ENCODE results near the gene LUC7L2. TPM values are rescaled to one million over a fixed set of nuclear protein-coding genes. Genes with fewer than 3 reads are reported as not detected.
"Not testable (repeated sequence)": the region's sequence is repeated elsewhere in the genome, so short reads cannot be mapped to it uniquely, and the experiment has no call there.

The LUC7L2 gene
- total and polyA plus RNA-seq, 10 donors, result 34.0 to 105 (median 77.7) TPM

- Histone ChIP-seq H3K27me3 (replicated peaks in 1 of 7) (no peaks in the 10 kb centered on the region), H3K36me3 (no peaks in the 10 kb centered on the region), H3K4me1 (no peaks in the 10 kb centered on the region), H3K9me3 (no peaks in the 10 kb centered on the region), H3K4me3 (no peak overlapping the region), H3K27ac (no peak overlapping the region)
- 89 to 93% (median 91%) methylated on average over 4 of the region's 4 CpGs for WGBS, 5 donors
- no peak for DNase-seq
- TF ChIP-seq POLR2AphosphoS5 (IDR thresholded peaks at IDR 0.05), result no peak
- no peak for TF ChIP-seq CTCF (IDR thresholded peaks at IDR 0.05 in 8 of 11, conservative IDR thresholded peaks at IDR 0.05 in 3 of 11)
- TF ChIP-seq POLR2A (IDR thresholded peaks at IDR 0.05), result no peak
- intact Hi-C loops (cut with DNase I; ENCODE audit: low total_unique reads), result no loop called here
These were observed 96.1 kb downstream of the LUC7L2 start for GRCh38 chr7:139455789-139456188.

GRCh38 chr7:139456511-139456910 is 96.8 kb downstream of the LUC7L2 start:
- Histone ChIP-seq H3K9me3 (no peaks in the 10 kb centered on the region), H3K4me3 (no peak overlapping the region), H3K27ac (no peak overlapping the region), H3K27me3 (replicated peaks in 1 of 7) (no peaks in the 10 kb centered on the region), H3K36me3 (no peaks in the 10 kb centered on the region), H3K4me1 (no peaks in the 10 kb centered on the region)
- DNase-seq, result no peak
- WGBS, 5 donors, result 90 to 92% (median 91%) methylated on average over 8 of the region's 8 CpGs
- intact Hi-C loops (cut with DNase I; ENCODE audit: low total_unique reads), result no loop called here
- TF ChIP-seq CTCF (IDR thresholded peaks at IDR 0.05 in 8 of 11, conservative IDR thresholded peaks at IDR 0.05 in 3 of 11), result no peak

- intact Hi-C loops (cut with DNase I; ENCODE audit: low total_unique reads), result no loop called here
- no peaks in the 10 kb centered on the region for H3K27me3 ChIP-seq (replicated peaks in 1 of 7)
- TF ChIP-seq POLR2AphosphoS5 (IDR thresholded peaks at IDR 0.05) (no peak), CTCF (IDR thresholded peaks at IDR 0.05 in 8 of 11, conservative IDR thresholded peaks at IDR 0.05 in 3 of 11) (no peak), POLR2A (IDR thresholded peaks at IDR 0.05) (no peak)
- H3K4me1 ChIP-seq, result no peaks in the 10 kb centered on the region
- no peak overlapping the region for H3K27ac ChIP-seq
- no peak for DNase-seq
- no peaks in the 10 kb centered on the region for H3K36me3 ChIP-seq
- 76 to 88% (median 86%) methylated on average over 15 of the region's 15 CpGs for WGBS, 5 donors
- no peak overlapping the region for H3K4me3 ChIP-seq
- H3K9me3 ChIP-seq, result no peaks in the 10 kb centered on the region
These were observed 97.7 kb downstream of the LUC7L2 start for GRCh38 chr7:139457153-139457946.

GRCh38 chr7:139463421-139463820 is 103.7 kb downstream of the LUC7L2 start:
- H3K36me3 ChIP-seq; H3K4me3 ChIP-seq; H3K27me3 ChIP-seq (replicated peaks in 1 of 7); DNase-seq; H3K4me1 ChIP-seq; intact Hi-C loops (cut with DNase I; ENCODE audit: low total_unique reads); H3K27ac ChIP-seq: not testable (repeated sequence)
- 91 to 97% (median 95%) methylated on average over 12 of the region's 12 CpGs for WGBS, 5 donors
- H3K9me3 ChIP-seq, result peaks cover 0 to 28% (median 10%) of the 10 kb centered on the region in 8 donors

GRCh38 chr7:139464511-139464910 is 104.8 kb downstream of the LUC7L2 start:
- H3K27ac ChIP-seq; DNase-seq; intact Hi-C loops (cut with DNase I; ENCODE audit: low total_unique reads); H3K4me3 ChIP-seq; H3K27me3 ChIP-seq (replicated peaks in 1 of 7); H3K4me1 ChIP-seq; H3K36me3 ChIP-seq: not testable (repeated sequence)
- peaks cover 0 to 28% (median 10%) of the 10 kb centered on the region in 8 donors for H3K9me3 ChIP-seq
- WGBS, 5 donors, result 93 to 96% (median 95%) methylated on average over 4 of the region's 4 CpGs

GRCh38 chr7:139465072-139465471 is 105.4 kb downstream of the LUC7L2 start:
- intact Hi-C loops (cut with DNase I; ENCODE audit: low total_unique reads), result not testable (repeated sequence)

GRCh38 chr7:139467729-139468128 is 108.0 kb downstream of the LUC7L2 start:
- H3K4me1 ChIP-seq; H3K27ac ChIP-seq; H3K4me3 ChIP-seq; H3K27me3 ChIP-seq (replicated peaks in 1 of 7); DNase-seq; intact Hi-C loops (cut with DNase I; ENCODE audit: low total_unique reads); H3K36me3 ChIP-seq: not testable (repeated sequence)
- WGBS, 5 donors, result 72 to 84% (median 80%) methylated on average over 7 of the region's 7 CpGs
- H3K9me3 ChIP-seq, result peaks cover 0 to 25% (median 11%) of the 10 kb centered on the region in 8 donors

More at GRCh38 chr7:139465072-139465471, 105.4 kb downstream of the LUC7L2 start:
- 93 to 99% (median 95%) methylated on average over 10 of the region's 10 CpGs for WGBS, 5 donors
- not testable (repeated sequence) for H3K4me1 ChIP-seq; H3K4me3 ChIP-seq; DNase-seq; H3K36me3 ChIP-seq; H3K27ac ChIP-seq; H3K27me3 ChIP-seq (replicated peaks in 1 of 7)
- H3K9me3 ChIP-seq, result peaks cover 0 to 28% (median 10%) of the 10 kb centered on the region in 8 donors

GRCh38 chr7:139468281-139468680 is 108.6 kb downstream of the LUC7L2 start:
- H3K9me3 ChIP-seq, result peaks cover 0 to 25% (median 11%) of the 10 kb centered on the region in 8 donors
- intact Hi-C loops (cut with DNase I; ENCODE audit: low total_unique reads); H3K27ac ChIP-seq; H3K4me3 ChIP-seq; DNase-seq; H3K27me3 ChIP-seq (replicated peaks in 1 of 7); H3K36me3 ChIP-seq; H3K4me1 ChIP-seq: not testable (repeated sequence)
- 82 to 93% (median 84%) methylated on average over 5 of the region's 5 CpGs for WGBS, 5 donors
